Tibial artery (tissue), 4 donors: ENCODE measurements around the gene ART1.

Source experiments
- DNase-seq, 2 donors: peaks; one replicate each; pipeline ENCODE4 v3.0.0-alpha.2; 2019
- H3K27ac ChIP-seq, 2 donors: fragments of 200-600 bp; sonication (generic) in 1 of 2; 1 replicate in 1 of 2; 2 replicates in 1 of 2; pipeline ENCODE4 v1.5.1; 2018 to 2019; ENCODE audit warnings: mild to moderate bottlenecking in 1 of 2
- H3K27me3 ChIP-seq, 2 donors: fragments of 200-600 bp; sonication (generic) in 1 of 2; one replicate each; pipeline versions ENCODE4 v1.5.1 to v1.6.0; 2016 to 2019
- H3K36me3 ChIP-seq, 3 donors: fragments of 200-600 bp; sonication (generic) in 2 of 3; one replicate each; pipeline ENCODE4 v1.5.1; 2016 to 2019; ENCODE audit warnings: mild to moderate bottlenecking in 2 of 3
- H3K4me1 ChIP-seq, 4 donors: fragments of 200-600 bp; sonication (generic) in 2 of 4; 1 replicate in 3 of 4; 2 replicates in 1 of 4; pipeline ENCODE4 v1.5.1; 2016 to 2019
- H3K4me3 ChIP-seq, 2 donors: fragments of 200-600 bp; sonication (generic) in 1 of 2; 1 replicate in 1 of 2; 2 replicates in 1 of 2; pipeline ENCODE4 v1.5.1; 2018 to 2019; ENCODE audit warnings: mild to moderate bottlenecking in 2 of 2
- H3K9me3 ChIP-seq, 3 donors: fragments of 200-600 bp; sonication (generic) in 1 of 3; one replicate each; pipeline ENCODE4 v1.5.1; 2016 to 2019
- intact Hi-C: fragments of 100-400 bp; cut with DNase I; formaldehyde crosslinking; loops from one replicate; pipeline ENCODE4 v1.15.0; 2023; ENCODE audit warnings: low total_unique reads
- TF ChIP-seq, protein P1 (sequence below), 2 experiments: fragments of 200-600 bp in 1 of 2; fragments of 450-650 bp in 1 of 2; IDR thresholded peaks; one replicate each; pipeline ENCODE4 v1.5.1; 2017 to 2019; ENCODE audit warnings: antibody characterized with exemption in 2 of 2, mild to moderate bottlenecking in 1 of 2, moderate library complexity in 1 of 2

ART1 gene

DNA sequence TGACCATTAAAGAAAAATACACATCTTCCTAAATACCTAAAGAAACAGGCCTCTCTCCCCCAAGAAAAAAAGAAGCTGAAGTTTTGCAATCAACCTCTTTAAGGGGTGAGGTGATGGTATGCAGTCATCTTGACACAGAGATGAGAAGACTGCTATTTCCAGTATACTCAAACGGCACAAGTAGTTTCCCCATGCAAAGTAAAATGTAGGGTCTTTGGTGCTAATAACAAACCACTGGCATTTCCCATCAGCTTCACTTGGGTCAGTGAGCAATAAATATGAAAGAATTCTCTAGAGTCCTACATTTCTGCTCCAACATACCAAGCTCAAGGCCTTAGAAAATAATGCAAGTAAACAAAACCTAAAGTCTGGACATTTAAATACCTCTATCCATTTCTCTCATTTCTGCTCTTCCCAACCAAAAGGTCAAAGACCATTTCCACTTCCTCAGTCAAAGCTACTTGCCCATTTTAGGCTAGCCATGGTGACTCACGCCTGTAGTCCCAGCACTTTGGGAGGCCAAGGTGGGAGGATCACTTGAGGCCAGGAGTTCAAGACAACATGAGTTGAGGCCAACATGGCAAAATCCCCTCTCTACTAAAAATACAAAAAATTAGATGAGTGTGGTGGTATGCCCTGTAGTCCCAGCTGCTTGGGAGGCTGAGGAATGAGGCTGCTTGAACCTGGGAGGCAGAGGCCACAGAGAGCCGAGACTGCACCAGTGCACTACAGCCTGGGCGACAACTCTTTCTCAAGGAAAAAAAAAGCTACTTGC lies 65.7 kb downstream of the ART1 start:
- no peaks in the 10 kb centered on the region for H3K27me3 ChIP-seq
- no peak overlapping the region for H3K4me3 ChIP-seq
- H3K9me3 ChIP-seq = no peaks in the 10 kb centered on the region
- H3K36me3 ChIP-seq = peaks cover 47 to 70% (median 69%) of the 10 kb centered on the region in 3 donors
- TF ChIP-seq, protein P1, sequence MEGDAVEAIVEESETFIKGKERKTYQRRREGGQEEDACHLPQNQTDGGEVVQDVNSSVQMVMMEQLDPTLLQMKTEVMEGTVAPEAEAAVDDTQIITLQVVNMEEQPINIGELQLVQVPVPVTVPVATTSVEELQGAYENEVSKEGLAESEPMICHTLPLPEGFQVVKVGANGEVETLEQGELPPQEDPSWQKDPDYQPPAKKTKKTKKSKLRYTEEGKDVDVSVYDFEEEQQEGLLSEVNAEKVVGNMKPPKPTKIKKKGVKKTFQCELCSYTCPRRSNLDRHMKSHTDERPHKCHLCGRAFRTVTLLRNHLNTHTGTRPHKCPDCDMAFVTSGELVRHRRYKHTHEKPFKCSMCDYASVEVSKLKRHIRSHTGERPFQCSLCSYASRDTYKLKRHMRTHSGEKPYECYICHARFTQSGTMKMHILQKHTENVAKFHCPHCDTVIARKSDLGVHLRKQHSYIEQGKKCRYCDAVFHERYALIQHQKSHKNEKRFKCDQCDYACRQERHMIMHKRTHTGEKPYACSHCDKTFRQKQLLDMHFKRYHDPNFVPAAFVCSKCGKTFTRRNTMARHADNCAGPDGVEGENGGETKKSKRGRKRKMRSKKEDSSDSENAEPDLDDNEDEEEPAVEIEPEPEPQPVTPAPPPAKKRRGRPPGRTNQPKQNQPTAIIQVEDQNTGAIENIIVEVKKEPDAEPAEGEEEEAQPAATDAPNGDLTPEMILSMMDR (IDR thresholded peaks at IDR 0.05) = no peak
- H3K4me1 ChIP-seq = no peaks in the 10 kb centered on the region
- H3K27ac ChIP-seq = no peak overlapping the region
- no peak for DNase-seq
- intact Hi-C loops = no loop called here

- TF ChIP-seq, protein P1 (IDR thresholded peaks at IDR 0.05) = no peak
- intact Hi-C loops = no loop called here
- no peak overlapping the region for H3K4me3 ChIP-seq
These were observed 67.3 kb downstream of the ART1 start for GRCh38 chr11:3712274-3712673.

More at GRCh38 chr11:3712274-3712673, 67.3 kb downstream of the ART1 start:
- Histone ChIP-seq H3K9me3 (no peaks in the 10 kb centered on the region), H3K27me3 (no peaks in the 10 kb centered on the region), H3K36me3 (peaks cover 56 to 77% (median 72%) of the 10 kb centered on the region in 3 donors), H3K4me1 (no peaks in the 10 kb centered on the region), H3K27ac (no peak overlapping the region)
- no peak for DNase-seq
